Measurements from ENCODE around the gene RNF167. TPM values are rescaled to one million over a fixed set of nuclear protein-coding genes. Genes with fewer than 3 reads are reported as not detected.

The RNF167 gene
- total and polyA plus RNA-seq, 2 of the 13 experiments (the other 11 are each of a cell fraction or from before 2014, with no cell fraction given) = 44.1 to 45.4 TPM

GRCh38 chr17:4950075-4950745, 10.1 kb downstream of the RNF167 start (continued):
- no peak for TF ChIP-seq USF2 (IDR thresholded peaks at IDR 0.05; ENCODE audit: low read depth, low read length)
- no peak for TF ChIP-seq USF2 (CRISPR knock-in tag; IDR thresholded peaks at IDR 0.05; ENCODE audit: borderline replicate concordance)
- TF ChIP-seq ZNF30 (CRISPR knock-in tag; IDR thresholded peaks at IDR 0.05) = no peak
- TF ChIP-seq AFF4 (CRISPR knock-in tag; IDR thresholded peaks at IDR 0.05) = no peak
- no peak for TF ChIP-seq ZBTB49 (CRISPR knock-in tag; IDR thresholded peaks at IDR 0.05; ENCODE audit: borderline replicate concordance)
- TF ChIP-seq CEBPB (IDR thresholded peaks at IDR 0.05; ENCODE audit: borderline replicate concordance, low read depth, low read length) = no peak
- no peak; the same call in 1 of the 2 replicates for TF ChIP-seq YEATS4 (CRISPR knock-in tag; IDR thresholded peaks at IDR 0.05; ENCODE audit: borderline replicate concordance)
- TF ChIP-seq SAFB2 (CRISPR knock-in tag; IDR thresholded peaks at IDR 0.05; ENCODE audit: borderline replicate concordance, low read depth) = peak; percentile 48
- no peak for TF ChIP-seq SP4 (CRISPR knock-in tag; IDR thresholded peaks at IDR 0.05)
- no peak for TF ChIP-seq ZNF503 (CRISPR knock-in tag; IDR thresholded peaks at IDR 0.05)
- TF ChIP-seq CREBL2 (CRISPR knock-in tag; IDR thresholded peaks at IDR 0.05; ENCODE audit: borderline replicate concordance) = no peak
- peak; percentile 52; the same call in 1 of the 2 replicates for TF ChIP-seq ZFX (CRISPR knock-in tag; IDR thresholded peaks at IDR 0.05; ENCODE audit: low read depth)
- peak; percentile 63; the same call in 1 of the 2 replicates for TF ChIP-seq ZBTB7A (CRISPR knock-in tag; IDR thresholded peaks at IDR 0.05)
- TF ChIP-seq E2F1 (CRISPR knock-in tag; IDR thresholded peaks at IDR 0.05) = no peak
- TF ChIP-seq PBX2 (CRISPR knock-in tag; IDR thresholded peaks at IDR 0.05) = no peak

All from HepG2 (cell line).